RCC 7860 (cell line): ENCODE data around the gene CYP1B1.
"Not testable (repeated sequence)": the region's sequence is repeated elsewhere in the genome, so short reads cannot be mapped to it uniquely, and the experiment has no call there.

Experiments used
- DNase-seq: peaks from one replicate; pipeline ENCODE4 v3.0.0-alpha.2; 2015; ENCODE audit warnings: low spot score
- FAIRE-seq: peaks from 2 replicates; lab custom pipeline; 2012; peaks lifted over from hg19 to GRCh38; lab: Jason Lieb, UNC

Gene CYP1B1

GRCh38 chr2:38075507-38076151, at the start of gene CYP1B1:
CYP1B1 (minus strand) TSS chr2:38076151; CDS start chr2:38075388, 763 bp downstream.
- no peak for DNase-seq
- FAIRE-seq: no peak

GRCh38 chr2:38125007-38125406, 49.1 kb upstream of the CYP1B1 start:
- FAIRE-seq (no peak), DNase-seq (no peak)

- no peak for DNase-seq
- FAIRE-seq: no peak
Measured at GRCh38 chr2:38123911-38124310, 48.0 kb upstream of the CYP1B1 start.

- no peak for FAIRE-seq
- DNase-seq: no peak
Measured at GRCh38 chr2:38122344-38122743, 46.4 kb upstream of the CYP1B1 start.

- FAIRE-seq (no peak), DNase-seq (no peak)
Measured at GRCh38 chr2:38121481-38121880, 45.5 kb upstream of the CYP1B1 start.

- FAIRE-seq (no peak), DNase-seq (no peak)
Measured at GRCh38 chr2:38120829-38121228, 44.9 kb upstream of the CYP1B1 start.

GRCh38 chr2:38120264-38120592, 44.3 kb upstream of the CYP1B1 start:
- no peak for DNase-seq
- no peak for FAIRE-seq

- no peak for DNase-seq
- FAIRE-seq: no peak
Measured at GRCh38 chr2:38116762-38117161, 40.8 kb upstream of the CYP1B1 start.

GRCh38 chr2:38115216-38116032, 39.5 kb upstream of the CYP1B1 start:
- FAIRE-seq (peak; percentile 81), DNase-seq (peak; percentile 69)

GRCh38 chr2:38113981-38114708, 38.2 kb upstream of the CYP1B1 start:
- DNase-seq (no peak), FAIRE-seq (no peak)

GRCh38 chr2:38113051-38113450, 37.1 kb upstream of the CYP1B1 start:
- DNase-seq (no peak), FAIRE-seq (no peak)

GRCh38 chr2:38111350-38111749, 35.4 kb upstream of the CYP1B1 start:
- not testable (repeated sequence) for FAIRE-seq, DNase-seq

GRCh38 chr2:38109732-38110181, 33.8 kb upstream of the CYP1B1 start:
- peak; percentile 95 for FAIRE-seq
- DNase-seq: peak; percentile 79

GRCh38 chr2:38108907-38109731, 33.2 kb upstream of the CYP1B1 start:
- FAIRE-seq (no peak), DNase-seq (no peak)

- DNase-seq (no peak), FAIRE-seq (no peak)
Measured at GRCh38 chr2:38107738-38108410, 31.9 kb upstream of the CYP1B1 start.

- DNase-seq (peak; percentile 69), FAIRE-seq (peak; percentile 90)
Measured at GRCh38 chr2:38106405-38107094, 30.6 kb upstream of the CYP1B1 start.

- DNase-seq (no peak), FAIRE-seq (no peak)
Measured at GRCh38 chr2:38105922-38106321, 30.0 kb upstream of the CYP1B1 start.

- FAIRE-seq (no peak), DNase-seq (no peak)
Measured at GRCh38 chr2:38104598-38104997, 28.6 kb upstream of the CYP1B1 start.

- no peak for FAIRE-seq
- DNase-seq: no peak
Measured at GRCh38 chr2:38100328-38100727, 24.4 kb upstream of the CYP1B1 start.
